ENCODE measurements around the gene PARN. TPM values are rescaled to one million over a fixed set of nuclear protein-coding genes. Genes with fewer than 3 reads are reported as not detected.

PARN gene
- total RNA-seq, 2 experiments from 2014 or later, result 27.4 to 28.2 TPM

GRCh38 chr16:14486520-14487303 lies 143.3 kb downstream of the PARN start:
- H3K9me3 Mint-ChIP-seq, result no peaks in the 10 kb centered on the region
- CTCF ChIA-PET, result no interaction called here
- H3K27me3 Mint-ChIP-seq, result no peaks in the 10 kb centered on the region
- POLR2A ChIA-PET, result interaction anchor here (1.6 kb wide), 1 partner anchor 201 kb away, joined by 4 read pairs; no protein-coding TSS in a partner anchor
- no peak overlapping the region for H3K4me3 ChIP-seq (ENCODE audit: low read length)
- no peak overlapping the region for H3K4me3 Mint-ChIP-seq
- ATAC-seq (ENCODE audit: poor library complexity) (no peak), DNase-seq (no peak)
- H3K27me3 ChIP-seq (ENCODE audit: control insufficient read depth in 1 of 2, insufficient read depth in 2 of 2, low read length in 2 of 2), result no peaks in the 10 kb centered on the region
- H3K36me3 Mint-ChIP-seq (ENCODE audit: low read depth), result peaks cover 38% of the 10 kb centered on the region
- TF ChIP-seq CTCF (IDR thresholded peaks at IDR 0.05), result no peak
- H3K27ac ChIP-seq (ENCODE audit: low read depth in 1 of 2, low read length in 2 of 2), result no peak overlapping the region
- intact Hi-C loops (cut with DNase I, micrococcal nuclease), result no loop called here
- no peaks in the 10 kb centered on the region for H3K4me1 ChIP-seq (ENCODE audit: insufficient read depth, low read length)
- peaks cover 13% of the 10 kb centered on the region for H3K36me3 ChIP-seq (ENCODE audit: insufficient read depth, low read length)
- peaks cover 30% of the 10 kb centered on the region for H3K4me1 Mint-ChIP-seq (ENCODE audit: low read depth)
- no peak overlapping the region for H3K27ac Mint-ChIP-seq
- no peaks in the 10 kb centered on the region for H3K9me3 ChIP-seq (ENCODE audit: control insufficient read depth in 1 of 2, insufficient read depth in 1 of 2, low read length in 2 of 2)

GRCh38 chr16:14485811-14486519 lies 144.1 kb downstream of the PARN start:
- no peaks in the 10 kb centered on the region for H3K27me3 ChIP-seq (ENCODE audit: control insufficient read depth in 1 of 2, insufficient read depth in 2 of 2, low read length in 2 of 2)
- Mint-ChIP-seq H3K27me3 (no peaks in the 10 kb centered on the region), H3K9me3 (no peaks in the 10 kb centered on the region), H3K27ac (no peak overlapping the region), H3K4me1 (ENCODE audit: low read depth) (peaks cover 30% of the 10 kb centered on the region), H3K36me3 (ENCODE audit: low read depth) (peaks cover 45% of the 10 kb centered on the region), H3K4me3 (no peak overlapping the region)
- POLR2A ChIA-PET, result no interaction called here
- peaks cover 15% of the 10 kb centered on the region for H3K36me3 ChIP-seq (ENCODE audit: insufficient read depth, low read length)
- H3K27ac ChIP-seq (ENCODE audit: low read depth in 1 of 2, low read length in 2 of 2), result no peak overlapping the region
- no peak for ATAC-seq (ENCODE audit: poor library complexity)
- CTCF ChIA-PET, result no interaction called here
- intact Hi-C loops (cut with DNase I, micrococcal nuclease), result no loop called here
- H3K4me3 ChIP-seq (ENCODE audit: low read length), result no peak overlapping the region
- H3K9me3 ChIP-seq (ENCODE audit: control insufficient read depth in 1 of 2, insufficient read depth in 1 of 2, low read length in 2 of 2), result no peaks in the 10 kb centered on the region
- no peak for TF ChIP-seq CTCF (IDR thresholded peaks at IDR 0.05)
- no peaks in the 10 kb centered on the region for H3K4me1 ChIP-seq (ENCODE audit: insufficient read depth, low read length)
- no peak for DNase-seq

- ATAC-seq (ENCODE audit: poor library complexity), result no peak
- Mint-ChIP-seq H3K27me3 (no peaks in the 10 kb centered on the region), H3K9me3 (no peaks in the 10 kb centered on the region), H3K27ac (no peak overlapping the region), H3K36me3 (ENCODE audit: low read depth) (peaks cover 52% of the 10 kb centered on the region), H3K4me3 (no peak overlapping the region), H3K4me1 (ENCODE audit: low read depth) (peaks cover 30% of the 10 kb centered on the region)
- H3K27ac ChIP-seq (ENCODE audit: low read depth in 1 of 2, low read length in 2 of 2), result no peak overlapping the region
- peaks cover 15% of the 10 kb centered on the region for H3K36me3 ChIP-seq (ENCODE audit: insufficient read depth, low read length)
- TF ChIP-seq CTCF (IDR thresholded peaks at IDR 0.05), result no peak
- DNase-seq, result no peak
- intact Hi-C loops (cut with DNase I, micrococcal nuclease), result no loop called here
- ChIA-PET CTCF (no interaction called here), POLR2A (no interaction called here)
- H3K9me3 ChIP-seq (ENCODE audit: control insufficient read depth in 1 of 2, insufficient read depth in 1 of 2, low read length in 2 of 2), result no peaks in the 10 kb centered on the region
- H3K4me1 ChIP-seq (ENCODE audit: insufficient read depth, low read length), result no peaks in the 10 kb centered on the region
- H3K27me3 ChIP-seq (ENCODE audit: control insufficient read depth in 1 of 2, insufficient read depth in 2 of 2, low read length in 2 of 2), result no peaks in the 10 kb centered on the region
- no peak overlapping the region for H3K4me3 ChIP-seq (ENCODE audit: low read length)
Observed at GRCh38 chr16:14485121-14485551, 144.9 kb downstream of the PARN start.

All from CD4-positive, alpha-beta T cell (primary cell).